Stomach (tissue), 9 donors: ENCODE results near the gene GABRB2. TPM values are rescaled to one million over a fixed set of nuclear protein-coding genes. Genes with fewer than 3 reads are reported as not detected.

Experiments
- DNase-seq, 2 donors: peaks; one replicate each; pipeline versions ENCODE4 v3.0.0 to v3.0.0-alpha.2; 2013 to 2019
- H3K27ac ChIP-seq, 5 donors: fragments of 200-600 bp in 4 of 5; sonication (generic) in 4 of 5; one replicate each; pipeline ENCODE4 v1.5.1; 2013 to 2019; ENCODE audit warnings: mild to moderate bottlenecking in 1 of 5, moderate library complexity in 1 of 5
- H3K27me3 ChIP-seq, 3 donors: fragments of 200-600 bp; sonication (generic); one replicate each; pipeline ENCODE4 v1.5.1; 2017 to 2019; ENCODE audit warnings: mixed run types in 1 of 3
- H3K36me3 ChIP-seq, 4 donors: fragments of 200-600 bp; sonication (generic); 1 replicate in 3 of 4; 2 replicates in 1 of 4; pipeline ENCODE4 v1.5.1; 2016 to 2019
- H3K4me1 ChIP-seq, 4 donors: fragments of 200-600 bp; sonication (generic); one replicate each; pipeline ENCODE4 v1.5.1; 2016 to 2019
- H3K4me3 ChIP-seq, 4 donors: fragments of 200-600 bp; sonication (generic) in 3 of 4; one replicate each; pipeline ENCODE4 v1.5.1; 2016 to 2019; ENCODE audit warnings: mild to moderate bottlenecking in 1 of 4
- H3K9me3 ChIP-seq, 4 donors: fragments of 200-600 bp; sonication (generic); one replicate each; pipeline ENCODE4 v1.5.1; 2016 to 2019
- EP300 ChIP-seq: sonication (generic); formaldehyde crosslinking; IDR thresholded peaks from one replicate; pipeline ENCODE4 v1.6.1; 2017; ENCODE audit warnings: antibody characterized with exemption
- POLR2A ChIP-seq, 4 donors: fragments of 450-650 bp; IDR thresholded peaks; one replicate each; pipeline ENCODE4 v1.6.1; 2016; ENCODE audit warnings: antibody characterized with exemption in 4 of 4, control low read depth in 2 of 4, mild to moderate bottlenecking in 1 of 4, moderate library complexity in 1 of 4
- POLR2AphosphoS5 ChIP-seq, 3 donors: sonication (generic); formaldehyde crosslinking; IDR thresholded peaks; one replicate each; pipeline ENCODE4 v1.6.1; 2016; ENCODE audit warnings: antibody characterized with exemption in 3 of 3
- WGBS, 5 donors: extraction: QIAGEN DNeasy Blood & Tissue Kit in 3 of 5; methylation state at CpG; one replicate each; pipeline versions ENCODE4 v1.1.5 to v1.1.7; 2013 to 2018; 5-methylcytosine and 5-hydroxymethylcytosine counted together
- intact Hi-C: fragments of 100-400 bp; cut with DNase I; formaldehyde crosslinking; loops from one replicate; pipeline ENCODE4 v1.15.1; 2023; ENCODE audit warnings: low total_unique reads
- polyA plus RNA-seq, 3 donors: library from polyadenylated mRNA; stranded (reverse); fragments of 200-250 nt; gene quantifications; one replicate each; pipeline ENCODE4 v1.2.3, GENCODE V29; 2013
- total RNA-seq, 5 donors: library from RNA; depleted of rRNA; stranded (reverse); fragments of >200 nt; gene quantifications; one replicate each; pipeline versions ENCODE4 v1.1.0 to v1.2.3, GENCODE V29; 2014 to 2016
- TF ChIP-seq, protein P1 (sequence below), 7 experiments: fragments of 450-650 bp in 4 of 7; fragments of 200-600 bp in 3 of 7; sonication (generic) in 3 of 7; IDR thresholded peaks; one replicate each; pipeline ENCODE4 v1.5.1; 2016 to 2019; ENCODE audit warnings: antibody characterized with exemption in 7 of 7, control low read depth in 2 of 7, mild to moderate bottlenecking in 1 of 7
- donor health status: healthy with polysubstance abuse.
- donor health status: Bipolar disorder and iron deficiency.
- donor health status: healthy.

The GABRB2 gene
- total and polyA plus RNA-seq, 8 donors = 0.06 to 2.7 (median 0.14) TPM; not detected in 3

GRCh38 chr5:161295721-161296250, 250.7 kb downstream of the GABRB2 start:
- intact Hi-C loops = no loop called here
- Histone ChIP-seq H3K27ac (no peak overlapping the region), H3K9me3 (no peaks in the 10 kb centered on the region), H3K36me3 (no peaks in the 10 kb centered on the region), H3K4me3 (no peak overlapping the region), H3K4me1 (no peaks in the 10 kb centered on the region), H3K27me3 (no peaks in the 10 kb centered on the region)
- no peak for DNase-seq
- TF ChIP-seq POLR2A (IDR thresholded peaks at IDR 0.05) (no peak), EP300 (no peak), POLR2AphosphoS5 (IDR thresholded peaks at IDR 0.05) (no peak)
- TF ChIP-seq, protein P1, sequence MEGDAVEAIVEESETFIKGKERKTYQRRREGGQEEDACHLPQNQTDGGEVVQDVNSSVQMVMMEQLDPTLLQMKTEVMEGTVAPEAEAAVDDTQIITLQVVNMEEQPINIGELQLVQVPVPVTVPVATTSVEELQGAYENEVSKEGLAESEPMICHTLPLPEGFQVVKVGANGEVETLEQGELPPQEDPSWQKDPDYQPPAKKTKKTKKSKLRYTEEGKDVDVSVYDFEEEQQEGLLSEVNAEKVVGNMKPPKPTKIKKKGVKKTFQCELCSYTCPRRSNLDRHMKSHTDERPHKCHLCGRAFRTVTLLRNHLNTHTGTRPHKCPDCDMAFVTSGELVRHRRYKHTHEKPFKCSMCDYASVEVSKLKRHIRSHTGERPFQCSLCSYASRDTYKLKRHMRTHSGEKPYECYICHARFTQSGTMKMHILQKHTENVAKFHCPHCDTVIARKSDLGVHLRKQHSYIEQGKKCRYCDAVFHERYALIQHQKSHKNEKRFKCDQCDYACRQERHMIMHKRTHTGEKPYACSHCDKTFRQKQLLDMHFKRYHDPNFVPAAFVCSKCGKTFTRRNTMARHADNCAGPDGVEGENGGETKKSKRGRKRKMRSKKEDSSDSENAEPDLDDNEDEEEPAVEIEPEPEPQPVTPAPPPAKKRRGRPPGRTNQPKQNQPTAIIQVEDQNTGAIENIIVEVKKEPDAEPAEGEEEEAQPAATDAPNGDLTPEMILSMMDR (IDR thresholded peaks at IDR 0.05) = no peak

DNA sequence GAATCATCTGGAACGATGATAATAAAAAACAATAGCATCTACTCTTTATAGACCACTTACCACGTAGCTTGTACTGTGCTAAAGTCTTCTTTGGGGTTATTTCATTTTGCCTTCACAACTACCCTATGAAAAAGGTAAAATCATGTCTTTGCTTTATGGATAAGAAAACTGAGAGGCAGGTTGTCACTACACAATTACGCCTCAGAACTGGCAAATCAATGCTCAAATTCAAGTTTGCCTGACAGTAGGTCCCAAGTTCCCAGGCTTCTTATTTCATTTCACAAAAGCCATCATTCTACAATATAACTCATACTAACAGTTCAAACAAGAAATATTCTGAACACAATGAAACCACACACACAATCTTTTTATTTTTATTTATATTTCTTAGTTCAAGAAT, 258.5 kb downstream of the GABRB2 start:
- H3K27ac ChIP-seq = no peak overlapping the region
- H3K9me3 ChIP-seq = no peaks in the 10 kb centered on the region
- intact Hi-C loops = no loop called here
- peaks cover 0 to 8% (median 0%) of the 10 kb centered on the region in 4 donors for H3K4me1 ChIP-seq
- H3K27me3 ChIP-seq = no peaks in the 10 kb centered on the region
- no peak for DNase-seq
- no peaks in the 10 kb centered on the region for H3K36me3 ChIP-seq
- H3K4me3 ChIP-seq = no peak overlapping the region
- TF ChIP-seq POLR2A (IDR thresholded peaks at IDR 0.05) (no peak), POLR2AphosphoS5 (IDR thresholded peaks at IDR 0.05) (no peak), EP300 (no peak)
- TF ChIP-seq, protein P1 (IDR thresholded peaks at IDR 0.05) = no peak
- WGBS, 5 donors = 72 to 95% (median 88%) methylated on average over 3 of the region's 3 CpGs

DNA sequence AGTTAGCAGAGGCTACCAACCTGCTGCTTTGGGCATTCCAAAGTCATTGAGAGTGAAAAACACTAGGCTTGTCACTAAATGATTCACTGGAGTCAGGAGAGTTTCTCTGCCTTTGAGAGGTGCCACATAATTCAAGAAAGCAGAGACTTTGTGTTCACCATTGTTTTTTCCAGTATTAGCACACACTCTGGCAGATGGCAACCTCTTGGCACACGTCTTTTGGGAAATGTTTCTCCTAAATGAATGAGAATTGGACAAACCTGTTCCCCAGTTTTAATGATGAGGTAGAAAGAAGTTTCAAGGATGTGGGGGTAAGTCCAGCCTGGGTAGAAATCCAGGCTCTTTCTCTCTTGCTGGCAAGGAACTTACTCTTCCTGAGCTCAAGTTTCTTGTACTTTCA, 259.1 kb downstream of the GABRB2 start:
- H3K36me3 ChIP-seq = no peaks in the 10 kb centered on the region
- no peaks in the 10 kb centered on the region for H3K9me3 ChIP-seq
- TF ChIP-seq POLR2A (IDR thresholded peaks at IDR 0.05) = no peak
- TF ChIP-seq EP300 = no peak
- no peak for TF ChIP-seq POLR2AphosphoS5 (IDR thresholded peaks at IDR 0.05)
- TF ChIP-seq, protein P1 (IDR thresholded peaks at IDR 0.05) = no peak
- no peaks in the 10 kb centered on the region for H3K27me3 ChIP-seq
- no peak overlapping the region for H3K4me3 ChIP-seq
- 56 to 81% (median 61%) methylated on average over 1 of the region's 1 CpG for WGBS, 5 donors
- peaks cover 0 to 8% (median 0%) of the 10 kb centered on the region in 4 donors for H3K4me1 ChIP-seq
- H3K27ac ChIP-seq = no peak overlapping the region
- intact Hi-C loops = no loop called here
- DNase-seq = no peak

- intact Hi-C loops = no loop called here
- H3K27me3 ChIP-seq = no peaks in the 10 kb centered on the region
- H3K4me3 ChIP-seq = no peak overlapping the region
- H3K9me3 ChIP-seq = no peaks in the 10 kb centered on the region
- TF ChIP-seq POLR2AphosphoS5 (IDR thresholded peaks at IDR 0.05) (no peak), POLR2A (IDR thresholded peaks at IDR 0.05) (no peak), EP300 (no peak)
- TF ChIP-seq, protein P1 (IDR thresholded peaks at IDR 0.05) = no peak
- WGBS, 5 donors = 66 to 75% (median 73%) methylated on average over 3 of the region's 3 CpGs
- H3K4me1 ChIP-seq = peaks cover 0 to 8% (median 0%) of the 10 kb centered on the region in 4 donors
- DNase-seq = no peak
- no peaks in the 10 kb centered on the region for H3K36me3 ChIP-seq
- no peak overlapping the region for H3K27ac ChIP-seq
Measured at GRCh38 chr5:161286066-161286655, 260.4 kb downstream of the GABRB2 start.
